H9 (cell line): ENCODE measurements around the gene GALR2. TPM values are rescaled to one million over a fixed set of nuclear protein-coding genes. Genes with fewer than 3 reads are reported as not detected.

Experiments
- DNase-seq: peaks from one replicate; pipeline ENCODE4 v3.0.0-alpha.2; 2017
- H2AFZ ChIP-seq: one replicate; pipeline ENCODE4 v1.6.1; 2013; ENCODE audit warnings: mild to moderate bottlenecking, low read length, control low read depth, moderate library complexity
- H2AK5ac ChIP-seq: 2 replicates; pipeline ENCODE4 v1.6.1; 2013; ENCODE audit warnings: low read length, control low read depth, mixed read lengths; ENCODE audit not compliant: insufficient read length
- H2BK120ac ChIP-seq: one replicate; pipeline ENCODE4 v1.6.1; 2013; ENCODE audit warnings: low read depth, mild to moderate bottlenecking, low read length, control low read depth, inconsistent platforms; ENCODE audit not compliant: poor library complexity, severe bottlenecking
- H2BK12ac ChIP-seq: 2 replicates; pipeline ENCODE4 v1.6.1; 2013; ENCODE audit warnings: low read length, control low read depth, mixed read lengths, low read depth; ENCODE audit not compliant: insufficient read length
- H2BK15ac ChIP-seq: 2 replicates; pipeline ENCODE4 v1.6.1; 2013; ENCODE audit warnings: low read depth, low read length, control low read depth
- H2BK20ac ChIP-seq: one replicate; pipeline ENCODE4 v1.6.1; 2013; ENCODE audit warnings: low read depth, mild to moderate bottlenecking, low read length, control low read depth, inconsistent platforms; ENCODE audit not compliant: poor library complexity, severe bottlenecking
- H2BK5ac ChIP-seq: 2 replicates; pipeline ENCODE4 v1.6.1; 2013; ENCODE audit warnings: low read length, control low read depth, mixed read lengths; ENCODE audit not compliant: insufficient read length
- H3K14ac ChIP-seq: 2 replicates; pipeline ENCODE4 v1.6.1; 2013; ENCODE audit warnings: low read length, control low read depth; ENCODE audit not compliant: insufficient read depth
- H3K18ac ChIP-seq: 2 replicates; pipeline ENCODE4 v1.6.1; 2013; ENCODE audit warnings: low read depth, mild to moderate bottlenecking, mixed read lengths, low read length, control low read depth; ENCODE audit not compliant: insufficient read length
- H3K23ac ChIP-seq: 2 replicates; pipeline ENCODE4 v1.6.1; 2013; ENCODE audit warnings: low read length, control low read depth, mixed read lengths, low read depth; ENCODE audit not compliant: insufficient read length
- H3K23me2 ChIP-seq: 2 replicates; pipeline ENCODE4 v1.6.1; 2013; ENCODE audit warnings: low read depth, mild to moderate bottlenecking, mixed read lengths, low read length, control low read depth; ENCODE audit not compliant: insufficient read length, poor library complexity, severe bottlenecking
- H3K27ac ChIP-seq: 2 replicates; pipeline ENCODE4 v1.5.1; 2013; ENCODE audit warnings: low read length, control low read depth, mixed read lengths, low read depth; ENCODE audit not compliant: insufficient read length
- H3K27me3 ChIP-seq: 2 replicates; pipeline ENCODE4 v1.6.1; 2013; ENCODE audit warnings: low read length, control low read depth, inconsistent platforms; ENCODE audit not compliant: insufficient read depth
- H3K4ac ChIP-seq: 2 replicates; pipeline ENCODE4 v1.6.1; 2013; ENCODE audit warnings: low read depth, mild to moderate bottlenecking, control low read depth, inconsistent platforms, low read length, moderate library complexity
- H3K4me1 ChIP-seq: 2 replicates; pipeline ENCODE4 v1.6.1; 2013; ENCODE audit warnings: low read length, control low read depth, inconsistent platforms; ENCODE audit not compliant: insufficient read depth
- H3K4me2 ChIP-seq: 2 replicates; pipeline ENCODE4 v1.6.1; 2013; ENCODE audit warnings: low read length, control low read depth, mixed read lengths; ENCODE audit not compliant: insufficient read length, insufficient read depth
- H3K56ac ChIP-seq: 2 replicates; pipeline ENCODE4 v1.6.1; 2013; ENCODE audit warnings: low read depth, mild to moderate bottlenecking, mixed read lengths, low read length, control low read depth; ENCODE audit not compliant: insufficient read length
- H3K79me1 ChIP-seq: 2 replicates; pipeline ENCODE4 v1.6.1; 2013; ENCODE audit warnings: low read depth, mild to moderate bottlenecking, moderate library complexity, low read length, control low read depth, inconsistent platforms; ENCODE audit not compliant: insufficient read depth, poor library complexity, severe bottlenecking
- H3K79me2 ChIP-seq: 2 replicates; pipeline ENCODE4 v1.6.1; 2013; ENCODE audit warnings: low read length, control low read depth, inconsistent platforms; ENCODE audit not compliant: insufficient read depth
- H3K9ac ChIP-seq: 2 replicates; pipeline ENCODE4 v1.6.1; 2013; ENCODE audit warnings: low read length, control low read depth, mixed read lengths; ENCODE audit not compliant: insufficient read length; ENCODE audit errors: extremely low read depth
- H3K9me3 ChIP-seq: one replicate; pipeline ENCODE4 v1.6.1; 2013; ENCODE audit warnings: low read depth, low read length, inconsistent platforms; ENCODE audit not compliant: control insufficient read depth
- H3T11ph ChIP-seq: one replicate; pipeline ENCODE4 v1.6.1; 2013; ENCODE audit warnings: mild to moderate bottlenecking, low read length, control low read depth, inconsistent platforms
- H4K20me1 ChIP-seq: one replicate; pipeline ENCODE4 v1.6.1; 2013; ENCODE audit not compliant: control insufficient read depth, insufficient read length, insufficient read depth
- H4K5ac ChIP-seq: 2 replicates; pipeline ENCODE4 v1.6.1; 2013; ENCODE audit warnings: low read depth, mild to moderate bottlenecking, mixed read lengths, low read length, control low read depth; ENCODE audit not compliant: insufficient read length
- H4K8ac ChIP-seq: replicated peaks from 2 replicates; pipeline ENCODE4 v1.6.1; 2013; ENCODE audit warnings: low read length, control low read depth, mixed read lengths, low read depth; ENCODE audit not compliant: insufficient read length
- H4K91ac ChIP-seq: 2 replicates; pipeline ENCODE4 v1.6.1; 2013; ENCODE audit warnings: low read depth, mild to moderate bottlenecking, moderate library complexity, mixed read lengths, low read length, control low read depth; ENCODE audit not compliant: insufficient read length
- H3K27ac Mint-ChIP-seq, 3 experiments: 2 replicates in 2 of 3; 3 replicates in 1 of 3; pipeline ENCODE4 v1.8.0; 2020 to 2021; ENCODE audit warnings: mixed read lengths in 3 of 3, mild to moderate bottlenecking in 1 of 3, moderate library complexity in 1 of 3
- H3K27me3 Mint-ChIP-seq: 2 replicates; pipeline ENCODE4 v1.8.0; 2021; ENCODE audit warnings: low read depth, mild to moderate bottlenecking, moderate library complexity, mixed read lengths
- H3K36me3 Mint-ChIP-seq, 3 experiments: 2 replicates in 2 of 3; 3 replicates in 1 of 3; pipeline ENCODE4 v1.8.0; 2020 to 2021; ENCODE audit warnings: low read depth in 3 of 3, mixed read lengths in 3 of 3; ENCODE audit not compliant: insufficient read depth in 1 of 3
- H3K4me1 Mint-ChIP-seq, 2 experiments: 2 replicates each; pipeline ENCODE4 v1.8.0; 2020; ENCODE audit warnings: mixed read lengths in 2 of 2
- H3K4me3 Mint-ChIP-seq, 2 experiments: 2 replicates in 1 of 2; 3 replicates in 1 of 2; pipeline ENCODE4 v1.8.0; 2020 to 2021; ENCODE audit warnings: mild to moderate bottlenecking in 2 of 2, mixed read lengths in 2 of 2, moderate library complexity in 1 of 2
- H3K9me3 Mint-ChIP-seq, 2 experiments: 2 replicates in 1 of 2; 3 replicates in 1 of 2; pipeline ENCODE4 v1.8.0; 2020; ENCODE audit warnings: mild to moderate bottlenecking in 2 of 2, mixed read lengths in 2 of 2, moderate library complexity in 1 of 2
- CTCF ChIP-seq: fragments of 200-600 bp; sonication (generic); conservative IDR thresholded peaks from 3 replicates; pipeline ENCODE4 v1.8.0; 2021; ENCODE audit warnings: antibody characterized with exemption, mild to moderate bottlenecking
- WGBS: extraction: QIAGEN DNeasy Blood & Tissue Kit; methylation state at CpG from one replicate; pipeline ENCODE4 v1.1.7; 2013; ENCODE audit warnings: missing lambda C conversion rate, low lambda C conversion rate, mixed read lengths; ENCODE audit not compliant: insufficient read length; ENCODE audit errors: extremely low coverage; 5-methylcytosine and 5-hydroxymethylcytosine counted together
- total RNA-seq: library from RNA; stranded (reverse); gene quantifications from 2 replicates; pipeline ENCODE4 v1.2.1, GENCODE V29; 2021

Gene GALR2
- total RNA-seq, 1 experiment from 2014 or later = 0.81 TPM

- peaks cover 3 to 20% (median 11%) of the 10 kb centered on the region in 3 experiments; a peak in 6 of 7 replicates for H3K36me3 Mint-ChIP-seq
- H3K9ac ChIP-seq = peak overlapping the region; percentile 92
- no peaks in the 10 kb centered on the region for H3K9me3 ChIP-seq
- no peak for TF ChIP-seq CTCF
- H4K20me1 ChIP-seq = no peaks in the 10 kb centered on the region
- no peak overlapping the region for H2BK12ac ChIP-seq
- H3K27me3 Mint-ChIP-seq = peaks cover 37% of the 10 kb centered on the region
- peaks cover 3% of the 10 kb centered on the region; the same call in 1 of the 2 replicates for H3K79me2 ChIP-seq
- H3K4me1 Mint-ChIP-seq = peaks cover 33% of the 10 kb centered on the region in 2 experiments
- H3K4me1 ChIP-seq = no peaks in the 10 kb centered on the region
- no peak overlapping the region for H4K8ac ChIP-seq
- H3K4me2 ChIP-seq = peak overlapping the region; percentile 100
- no peak overlapping the region; the same call in 1 of the 2 replicates for H3K14ac ChIP-seq
- no peak overlapping the region for H3K18ac ChIP-seq
- no peak overlapping the region for H4K5ac ChIP-seq
- no CpG with 5 or more reads among the region's 15 CpGs for WGBS
- H3K4me3 Mint-ChIP-seq = peak overlapping the region; percentile 93
- peaks cover 23% of the 10 kb centered on the region for H3K23me2 ChIP-seq
- no peak overlapping the region for H2BK15ac ChIP-seq
- H3K56ac ChIP-seq = no peak overlapping the region
- H3K27ac ChIP-seq = no peak overlapping the region
- peaks cover 0 to 3% of the 10 kb centered on the region in 2 experiments; a peak in 1 of 5 replicates for H3K9me3 Mint-ChIP-seq
- H3K27me3 ChIP-seq = peaks cover 31% of the 10 kb centered on the region
- H4K91ac ChIP-seq = no peak overlapping the region
- no peak for DNase-seq
- H3T11ph ChIP-seq = no peak overlapping the region
- H2BK20ac ChIP-seq = no peak overlapping the region
- H2BK120ac ChIP-seq = no peak overlapping the region
- no peak overlapping the region for H2AK5ac ChIP-seq
- H3K4ac ChIP-seq = no peak overlapping the region
- H3K23ac ChIP-seq = no peak overlapping the region
- no peak overlapping the region for H2BK5ac ChIP-seq
- peak overlapping the region; percentile 27 to 90 (median 62); a peak in 6 of 7 replicates for H3K27ac Mint-ChIP-seq
- H2AFZ ChIP-seq = no peak overlapping the region
- no peaks in the 10 kb centered on the region for H3K79me1 ChIP-seq
Observed at GRCh38 chr17:76071531-76072147, 2.9 kb upstream of the GALR2 start.
